ENCODE data around the gene CADPS2.

The CADPS2 gene

DNA sequence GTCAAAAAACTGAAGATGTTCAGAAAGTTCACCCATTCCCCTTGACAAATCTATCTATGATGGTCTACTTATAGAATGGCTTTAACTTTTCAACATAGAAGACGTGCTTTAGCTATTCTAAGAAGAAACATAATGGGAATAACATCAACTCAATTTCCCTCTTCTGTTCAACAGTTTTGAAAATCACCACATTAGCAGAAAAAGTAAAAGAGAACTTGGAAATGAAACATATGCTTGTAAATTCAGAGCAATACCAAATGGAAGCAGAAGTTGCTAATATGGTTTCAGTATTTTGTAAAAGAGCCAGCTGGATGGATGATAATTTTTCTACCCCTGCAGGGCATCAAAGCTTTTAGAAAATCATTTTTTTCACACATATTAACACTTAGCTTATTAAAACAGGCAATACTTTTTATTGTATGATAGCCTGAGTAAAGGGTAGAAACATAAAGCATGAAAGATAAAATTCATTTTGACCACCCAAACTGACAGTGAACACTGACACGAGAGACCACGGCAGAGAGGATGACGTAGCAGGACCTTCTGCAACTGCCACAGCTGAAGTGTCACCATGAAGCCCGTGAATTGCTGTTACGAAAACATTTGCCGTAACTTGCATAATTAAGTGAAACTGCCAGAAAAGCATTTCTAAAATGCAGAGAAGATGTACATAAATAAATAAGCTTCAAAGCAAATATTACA, 542.5 kb downstream of the CADPS2 start:
- DNase-seq: no peak

DNA sequence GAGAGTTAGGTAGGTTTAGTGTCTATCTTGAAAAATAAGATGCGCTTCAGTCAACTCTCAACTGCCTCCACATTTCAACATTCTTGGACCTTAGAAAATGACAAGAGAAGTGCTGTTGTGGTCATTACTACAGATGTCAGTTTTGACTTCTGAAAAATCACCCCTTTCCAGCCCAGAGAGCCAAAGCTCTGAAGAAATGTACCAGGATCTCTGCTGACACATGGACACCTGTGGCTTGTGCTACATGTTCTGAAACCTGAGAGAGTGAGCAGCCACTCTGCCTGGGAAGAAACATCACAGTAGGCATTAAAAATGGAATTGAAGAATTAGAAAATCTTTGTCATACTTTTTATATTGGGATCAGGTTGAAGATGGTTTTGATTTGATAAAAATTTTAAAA, 545.8 kb downstream of the CADPS2 start:
- DNase-seq: no peak

GRCh38 chr7:122339145-122339904, 546.9 kb downstream of the CADPS2 start:
- DNase-seq: no peak

GRCh38 chr7:122337011-122337410, 549.2 kb downstream of the CADPS2 start:
- DNase-seq: no peak

GRCh38 chr7:122329145-122329802, 557.0 kb downstream of the CADPS2 start:
- no peak for DNase-seq

DNA sequence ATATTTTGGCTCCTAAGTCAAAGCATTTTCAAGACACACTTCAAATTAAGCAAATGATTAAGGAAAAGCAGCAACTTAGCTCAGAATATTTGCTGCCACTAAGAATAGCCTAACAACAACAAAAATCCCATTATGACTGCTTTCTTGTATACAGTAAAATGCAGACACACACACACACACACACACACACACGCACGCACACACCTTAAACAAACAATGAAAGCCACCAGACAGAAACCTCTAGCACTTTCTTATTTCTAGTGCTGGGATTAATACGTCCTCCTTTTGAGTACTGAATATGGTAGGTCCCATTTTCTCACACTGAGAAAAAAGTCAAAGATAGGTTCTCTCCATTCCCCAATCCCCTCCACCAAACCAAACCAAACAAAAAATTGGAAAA, 558.3 kb downstream of the CADPS2 start:
- no peak for DNase-seq

- peak; percentile 9 for DNase-seq
Measured at GRCh38 chr7:122316467-122317388, 569.5 kb downstream of the CADPS2 start.

- DNase-seq: no peak
Measured at GRCh38 chr7:122315507-122316466, 570.5 kb downstream of the CADPS2 start.

DNA sequence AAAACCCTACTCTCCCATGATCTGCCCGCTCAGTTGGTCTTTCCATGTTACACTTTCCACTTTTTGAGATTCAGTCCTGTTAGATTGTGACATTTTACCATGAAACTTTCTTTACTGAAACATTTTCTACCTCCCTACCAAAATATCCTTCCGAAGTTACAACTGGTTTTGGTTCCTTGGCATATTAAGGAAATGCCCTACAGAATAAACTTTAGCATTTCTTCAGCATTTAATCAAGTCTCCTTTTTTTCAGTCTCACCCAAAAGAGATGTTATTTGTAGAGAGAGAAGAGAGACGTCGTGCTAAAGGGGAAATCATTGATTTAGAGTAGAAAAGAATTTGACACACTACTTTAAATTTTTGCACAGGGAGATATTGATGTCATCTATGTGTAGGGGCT, 572.0 kb downstream of the CADPS2 start:
- DNase-seq: no peak

GRCh38 chr7:122312789-122313188, 573.5 kb downstream of the CADPS2 start:
- no peak for DNase-seq

- no peak for DNase-seq
Measured at GRCh38 chr7:122311734-122312450, 574.4 kb downstream of the CADPS2 start.

- no peak for DNase-seq
Measured at GRCh38 chr7:122311050-122311700, 575.1 kb downstream of the CADPS2 start.

GRCh38 chr7:122310119-122311021, 575.9 kb downstream of the CADPS2 start:
- no peak for DNase-seq

GRCh38 chr7:122309421-122309820, 576.8 kb downstream of the CADPS2 start:
- no peak for DNase-seq

- DNase-seq: no peak
Measured at GRCh38 chr7:122307228-122307621, 579.0 kb downstream of the CADPS2 start.

- no peak for DNase-seq
Measured at GRCh38 chr7:122306320-122307227, 579.7 kb downstream of the CADPS2 start.

GRCh38 chr7:122305475-122306319, 580.6 kb downstream of the CADPS2 start:
- peak; percentile 29 for DNase-seq
